ACC112 (cell line): ENCODE results near the gene IPO5.

Experiments used
- H2AFZ ChIP-seq: fragments of 200-600 bp; sonication (generic); one replicate; pipeline ENCODE4 v1.6.0; 2017; ENCODE audit warnings: antibody characterized with exemption, low read length; ENCODE audit not compliant: unreplicated experiment
- H3K27ac ChIP-seq: fragments of 200-600 bp; sonication (generic); 2 replicates; pipeline ENCODE4 v1.5.1; 2014; ENCODE audit warnings: low read depth, mild to moderate bottlenecking, antibody characterized with exemption, low read length, moderate library complexity
- H3K27me3 ChIP-seq: fragments of 200-600 bp; sonication (generic); 2 replicates; pipeline ENCODE4 v1.6.1; 2014; ENCODE audit warnings: mild to moderate bottlenecking, antibody characterized with exemption, low read length, moderate library complexity, mixed read lengths; ENCODE audit not compliant: insufficient read depth
- H3K36me3 ChIP-seq: fragments of 200-600 bp; sonication (generic); 2 replicates; pipeline ENCODE4 v1.6.1; 2016; ENCODE audit warnings: mild to moderate bottlenecking, antibody characterized with exemption, low read length, moderate library complexity, mixed read lengths; ENCODE audit not compliant: insufficient read depth
- H3K4me1 ChIP-seq: fragments of 200-600 bp; sonication (generic); one replicate; pipeline ENCODE4 v1.6.1; 2016; ENCODE audit warnings: low read length, mixed read lengths; ENCODE audit not compliant: insufficient read depth, unreplicated experiment, control insufficient read depth
- H3K4me3 ChIP-seq: fragments of 200-600 bp; sonication (generic); 2 replicates; pipeline ENCODE4 v1.5.1; 2014; ENCODE audit warnings: mild to moderate bottlenecking, low read depth, low read length
- H3K79me2 ChIP-seq: fragments of 200-600 bp; sonication (generic); one replicate; pipeline ENCODE4 v1.6.0; 2016; ENCODE audit warnings: low read length; ENCODE audit not compliant: control insufficient read depth, unreplicated experiment, insufficient read depth

The IPO5 gene

GRCh38 chr13:97932647-97933046 is 20.8 kb upstream of the IPO5 start:
- H3K79me2 ChIP-seq, result no peaks in the 10 kb centered on the region
- H3K4me1 ChIP-seq, result no peaks in the 10 kb centered on the region
- H3K27ac ChIP-seq, result no peak overlapping the region
- no peaks in the 10 kb centered on the region for H3K36me3 ChIP-seq
- no peak overlapping the region for H2AFZ ChIP-seq
- H3K4me3 ChIP-seq, result no peak overlapping the region
- no peaks in the 10 kb centered on the region for H3K27me3 ChIP-seq

DNA sequence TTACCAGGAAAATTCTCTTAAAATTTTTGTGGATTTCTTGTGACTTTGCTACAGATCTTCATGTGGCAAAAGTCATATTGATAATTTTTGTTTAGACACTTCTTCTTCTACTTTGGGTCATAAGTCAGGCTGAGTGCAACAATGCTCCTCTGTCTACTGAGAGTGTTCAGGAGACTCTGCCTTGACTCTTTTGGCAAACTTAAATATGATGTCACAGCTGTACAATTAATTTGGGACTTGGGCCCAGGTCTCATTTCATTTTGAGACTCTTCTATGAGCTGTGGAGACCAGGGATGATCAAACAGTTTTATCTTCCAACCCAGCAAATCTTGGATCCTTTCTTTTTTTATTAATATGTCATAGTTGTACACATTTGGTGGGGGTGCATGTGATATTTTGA is 19.7 kb upstream of the IPO5 start:
- no peaks in the 10 kb centered on the region for H3K27me3 ChIP-seq
- H2AFZ ChIP-seq, result no peak overlapping the region
- no peaks in the 10 kb centered on the region for H3K4me1 ChIP-seq
- no peaks in the 10 kb centered on the region for H3K36me3 ChIP-seq
- H3K79me2 ChIP-seq, result no peaks in the 10 kb centered on the region
- no peak overlapping the region for H3K27ac ChIP-seq
- no peak overlapping the region for H3K4me3 ChIP-seq

GRCh38 chr13:97934590-97934989 is 18.9 kb upstream of the IPO5 start:
- Histone ChIP-seq H2AFZ (no peak overlapping the region), H3K27ac (no peak overlapping the region), H3K4me1 (no peaks in the 10 kb centered on the region), H3K27me3 (no peaks in the 10 kb centered on the region), H3K4me3 (no peak overlapping the region), H3K36me3 (no peaks in the 10 kb centered on the region), H3K79me2 (no peaks in the 10 kb centered on the region)

DNA sequence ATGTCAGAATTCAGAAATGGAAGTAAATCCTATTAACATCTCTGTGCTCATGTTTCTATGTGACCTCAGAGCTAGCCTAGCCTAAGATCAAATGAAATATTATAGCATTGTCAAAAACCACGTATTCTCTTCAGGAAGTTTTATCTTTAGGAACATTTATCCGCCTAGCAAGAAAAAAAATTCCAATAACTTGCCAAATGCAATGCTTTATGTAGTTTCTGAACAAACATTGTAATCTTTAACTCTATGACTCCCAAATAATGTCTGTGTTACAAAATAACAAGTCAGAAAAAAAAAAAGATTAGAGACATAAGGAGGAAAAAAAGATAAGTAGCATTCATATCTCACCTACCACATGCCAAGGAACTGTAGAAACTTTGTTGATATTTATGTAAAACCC is 18.4 kb upstream of the IPO5 start:
- Histone ChIP-seq H3K79me2 (no peaks in the 10 kb centered on the region), H3K4me1 (no peaks in the 10 kb centered on the region), H3K27me3 (no peaks in the 10 kb centered on the region), H2AFZ (no peak overlapping the region), H3K27ac (no peak overlapping the region), H3K36me3 (no peaks in the 10 kb centered on the region), H3K4me3 (no peak overlapping the region)

DNA sequence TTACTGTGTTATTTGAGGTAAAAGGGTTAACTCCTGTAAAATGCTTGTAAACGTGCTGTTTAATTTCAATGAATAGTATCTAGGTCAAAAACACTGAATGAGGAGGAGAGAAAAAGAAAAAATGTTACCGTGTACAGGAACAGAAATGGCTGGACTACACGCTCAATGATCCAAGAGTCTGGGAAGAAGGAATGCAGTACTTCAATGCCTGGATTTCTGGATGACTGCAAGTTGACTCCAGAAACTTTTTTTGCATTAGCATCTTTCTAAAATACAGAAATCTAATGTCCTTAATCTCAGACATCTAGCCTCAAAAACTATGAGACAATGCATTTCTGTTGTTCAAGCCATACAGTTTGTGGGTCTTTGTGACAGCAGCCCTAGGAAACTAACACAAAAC is 17.4 kb upstream of the IPO5 start:
- H3K27me3 ChIP-seq, result no peaks in the 10 kb centered on the region
- no peak overlapping the region for H3K4me3 ChIP-seq
- no peak overlapping the region for H2AFZ ChIP-seq
- H3K4me1 ChIP-seq, result no peaks in the 10 kb centered on the region
- H3K27ac ChIP-seq, result no peak overlapping the region
- H3K36me3 ChIP-seq, result no peaks in the 10 kb centered on the region
- no peaks in the 10 kb centered on the region for H3K79me2 ChIP-seq

DNA sequence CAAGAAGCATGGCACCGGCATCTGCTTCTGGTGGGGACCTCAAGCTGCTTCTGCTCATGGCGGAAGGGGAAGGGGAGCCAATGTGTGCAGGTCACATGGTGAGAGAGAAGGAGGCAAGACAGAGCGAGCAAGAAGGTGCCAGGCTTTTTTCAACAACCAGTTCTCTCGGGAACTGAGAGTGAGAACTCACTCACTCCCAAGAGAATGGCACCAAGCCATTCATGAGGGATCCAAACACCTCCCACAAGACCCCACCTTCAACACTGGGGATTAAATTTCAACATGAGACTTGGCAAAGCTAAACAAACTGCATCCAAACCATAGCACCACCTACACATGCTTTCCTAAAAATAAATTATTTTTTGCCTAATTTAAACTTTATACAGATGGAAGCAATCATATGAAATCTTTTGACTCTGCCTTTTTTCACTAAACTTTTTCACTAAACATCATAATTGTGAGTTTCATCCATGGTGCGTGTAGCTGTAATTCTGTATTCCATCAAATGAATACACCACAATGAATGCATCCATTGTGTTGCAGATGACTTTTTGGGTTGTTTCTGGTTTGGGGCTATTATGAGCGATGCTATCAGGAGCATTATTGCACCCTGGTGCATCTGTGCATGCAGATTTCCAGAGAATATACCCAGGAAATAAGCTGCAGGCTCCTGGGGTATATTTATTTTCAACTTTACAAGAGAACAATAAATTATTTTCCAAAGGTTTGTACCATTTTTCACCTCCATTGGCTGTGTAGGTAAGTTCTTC is 14.6 kb upstream of the IPO5 start:
- Histone ChIP-seq H3K79me2 (no peaks in the 10 kb centered on the region), H3K4me3 (no peak overlapping the region), H3K27ac (no peak overlapping the region), H3K4me1 (no peaks in the 10 kb centered on the region), H3K27me3 (no peaks in the 10 kb centered on the region), H2AFZ (no peak overlapping the region), H3K36me3 (no peaks in the 10 kb centered on the region)

GRCh38 chr13:97944396-97945029 is 9.0 kb upstream of the IPO5 start:
- no peaks in the 10 kb centered on the region for H3K79me2 ChIP-seq
- peak overlapping the region; percentile 78 for H3K27ac ChIP-seq
- peaks cover 29% of the 10 kb centered on the region for H3K4me1 ChIP-seq
- H3K27me3 ChIP-seq, result no peaks in the 10 kb centered on the region
- H3K4me3 ChIP-seq, result peak overlapping the region; percentile 31; the same call in 1 of the 2 replicates
- H2AFZ ChIP-seq, result peak overlapping the region; percentile 82
- H3K36me3 ChIP-seq, result no peaks in the 10 kb centered on the region

DNA sequence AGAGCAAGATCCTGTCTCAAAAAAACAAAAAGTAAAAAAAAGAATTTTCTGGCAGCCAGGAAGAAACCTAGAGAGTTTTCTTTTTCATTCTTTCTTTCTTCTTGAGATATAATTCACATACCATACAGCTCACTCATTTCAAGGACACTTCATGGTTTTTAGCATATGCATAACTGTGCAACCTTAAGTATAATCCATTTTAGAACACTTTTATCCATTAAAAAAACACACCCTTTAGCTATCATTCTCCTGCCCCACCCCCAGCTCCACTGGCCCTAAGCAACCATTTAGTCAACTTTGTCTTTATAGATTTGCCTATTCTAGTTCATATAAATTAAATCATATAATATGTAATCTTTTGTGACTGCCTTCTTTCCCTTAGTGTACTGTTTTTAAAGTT is 8.1 kb upstream of the IPO5 start:
- H3K79me2 ChIP-seq, result no peaks in the 10 kb centered on the region
- H2AFZ ChIP-seq, result no peak overlapping the region
- no peaks in the 10 kb centered on the region for H3K27me3 ChIP-seq
- H3K36me3 ChIP-seq, result no peaks in the 10 kb centered on the region
- H3K4me3 ChIP-seq, result no peak overlapping the region
- H3K4me1 ChIP-seq, result peaks cover 29% of the 10 kb centered on the region
- H3K27ac ChIP-seq, result peak overlapping the region; percentile 78

GRCh38 chr13:97945792-97946419 is 7.6 kb upstream of the IPO5 start:
- Histone ChIP-seq H3K27me3 (no peaks in the 10 kb centered on the region), H3K27ac (peak overlapping the region; percentile 78; the same call in 1 of the 2 replicates), H2AFZ (no peak overlapping the region), H3K4me1 (peaks cover 29% of the 10 kb centered on the region), H3K79me2 (no peaks in the 10 kb centered on the region), H3K4me3 (no peak overlapping the region), H3K36me3 (no peaks in the 10 kb centered on the region)

GRCh38 chr13:97946951-97947588 is 6.4 kb upstream of the IPO5 start:
- Histone ChIP-seq H3K4me1 (peaks cover 29% of the 10 kb centered on the region), H2AFZ (peak overlapping the region; percentile 66), H3K4me3 (no peak overlapping the region), H3K27ac (peak overlapping the region; percentile 89), H3K79me2 (no peaks in the 10 kb centered on the region), H3K36me3 (no peaks in the 10 kb centered on the region), H3K27me3 (no peaks in the 10 kb centered on the region)
